ENCODE data around the gene ARHGAP32.
"Not testable (repeated sequence)": the region's sequence is repeated elsewhere in the genome, so short reads cannot be mapped to it uniquely, and the experiment has no call there.

Gene ARHGAP32

GRCh38 chr11:128928400-128928799 lies 263.7 kb downstream of the ARHGAP32 start:
- no peak for DNase-seq

- DNase-seq: no peak
Measured at GRCh38 chr11:128927683-128928336, 264.3 kb downstream of the ARHGAP32 start.

- no peak for DNase-seq
Measured at GRCh38 chr11:128927108-128927461, 265.0 kb downstream of the ARHGAP32 start.

- no peak for DNase-seq
Measured at GRCh38 chr11:128926437-128927107, 265.6 kb downstream of the ARHGAP32 start.

- no peak for DNase-seq
Measured at GRCh38 chr11:128926000-128926399, 266.1 kb downstream of the ARHGAP32 start.

- no peak for DNase-seq
Measured at GRCh38 chr11:128925250-128925600, 266.9 kb downstream of the ARHGAP32 start.

GRCh38 chr11:128924510-128925249 lies 267.4 kb downstream of the ARHGAP32 start:
- DNase-seq: no peak

- no peak for DNase-seq
Measured at GRCh38 chr11:128924104-128924503, 268.0 kb downstream of the ARHGAP32 start.

- no peak for DNase-seq
Measured at GRCh38 chr11:128921793-128922192, 270.3 kb downstream of the ARHGAP32 start.

GRCh38 chr11:128920666-128921065 lies 271.5 kb downstream of the ARHGAP32 start:
- no peak for DNase-seq

- DNase-seq: not testable (repeated sequence)
Measured at GRCh38 chr11:128919635-128920034, 272.5 kb downstream of the ARHGAP32 start.

GRCh38 chr11:128919216-128919615 lies 272.9 kb downstream of the ARHGAP32 start:
- no peak for DNase-seq

GRCh38 chr11:128917144-128917724 lies 274.9 kb downstream of the ARHGAP32 start:
- no peak for DNase-seq

GRCh38 chr11:128916681-128917080 lies 275.4 kb downstream of the ARHGAP32 start:
- no peak for DNase-seq

- DNase-seq: no peak
Measured at GRCh38 chr11:128916037-128916572, 276.0 kb downstream of the ARHGAP32 start.

- DNase-seq: no peak
Measured at GRCh38 chr11:128915149-128915521, 277.0 kb downstream of the ARHGAP32 start.
